H1 (cell line): Measurements from ENCODE around the gene IFITM10. TPM values are rescaled to one million over a fixed set of nuclear protein-coding genes. Genes with fewer than 3 reads are reported as not detected.

Experiments
- CTCF ChIA-PET: fragments of 300-600 bp; sonication (Branson Sonifier 250); formaldehyde crosslinking; loops from one replicate; lab custom pipeline; 2021; ENCODE audit not compliant: partially characterized antibody; lab: Charles Lee
- POLR2A ChIA-PET: fragments of 300-600 bp; sonication (Branson Sonifier 250); formaldehyde crosslinking; loops from one replicate; lab custom pipeline; 2021; ENCODE audit warnings: inconsistent platforms; ENCODE audit not compliant: partially characterized antibody; lab: Charles Lee
- DNase-seq, 2 experiments: peaks; one replicate each; pipeline versions ENCODE4 v3.0.0 to v3.0.0-alpha.2; 2010 to 2022; ENCODE audit warnings: low spot score in 2 of 2, low read depth in 1 of 2, mixed read lengths in 1 of 2
- FAIRE-seq: peaks from 2 replicates; lab custom pipeline; 2011; peaks lifted over from hg19 to GRCh38; lab: Jason Lieb, UNC
- H2AFZ ChIP-seq: 2 replicates; pipeline ENCODE4 v1.8.1; 2012; ENCODE audit warnings: low read length, inconsistent platforms
- H2AK5ac ChIP-seq: 2 replicates; pipeline ENCODE4 v1.6.1; 2013; ENCODE audit warnings: low read depth, low read length
- H2BK120ac ChIP-seq: replicated peaks from 2 replicates; pipeline ENCODE3; 2013; ENCODE audit warnings: low read depth, low read length, inconsistent platforms
- H2BK12ac ChIP-seq: 2 replicates; pipeline ENCODE4 v1.6.1; 2013; ENCODE audit warnings: low read depth, low read length
- H2BK15ac ChIP-seq: 2 replicates; pipeline ENCODE4 v1.6.1; 2013; ENCODE audit warnings: low read length
- H2BK20ac ChIP-seq: 2 replicates; pipeline ENCODE4 v1.6.1; 2013; ENCODE audit warnings: low read length
- H2BK5ac ChIP-seq: 2 replicates; pipeline ENCODE4 v1.6.1; 2013; ENCODE audit warnings: low read depth, low read length
- H3K14ac ChIP-seq: 2 replicates; pipeline ENCODE4 v1.6.1; 2013; ENCODE audit warnings: inconsistent platforms; ENCODE audit not compliant: insufficient read length
- H3K18ac ChIP-seq: 2 replicates; pipeline ENCODE4 v1.6.1; 2013; ENCODE audit warnings: low read length; ENCODE audit errors: extremely low read depth
- H3K23ac ChIP-seq: 2 replicates; pipeline ENCODE4 v1.6.1; 2013; ENCODE audit warnings: inconsistent platforms; ENCODE audit not compliant: insufficient read length
- H3K23me2 ChIP-seq: 2 replicates; pipeline ENCODE4 v1.6.1; 2013; ENCODE audit warnings: low read depth, low read length
- H3K27ac ChIP-seq: 2 replicates; pipeline ENCODE4 v1.6.1; 2011; ENCODE audit warnings: low read depth, low read length, inconsistent platforms
- H3K27me3 ChIP-seq, 4 experiments: replicated peaks in 1 of 4; 1 replicate in 1 of 4; 2 replicates in 3 of 4; pipeline versions ENCODE4 v1.6.1 to v1.8.1; 2011 to 2013; ENCODE audit warnings: low read length in 3 of 4, mild to moderate bottlenecking in 3 of 4, inconsistent platforms in 2 of 4, mixed read lengths in 2 of 4, moderate library complexity in 1 of 4; ENCODE audit not compliant: control insufficient read depth in 3 of 4, insufficient read depth in 3 of 4; ENCODE audit errors: extremely low read depth in 1 of 4
- H3K36me3 ChIP-seq, 4 experiments: 2 replicates each; pipeline versions ENCODE4 v1.6.1 to v1.8.1; 2011 to 2013; ENCODE audit warnings: mild to moderate bottlenecking in 4 of 4, low read length in 3 of 4, moderate library complexity in 2 of 4, control low read depth in 1 of 4, inconsistent platforms in 1 of 4; ENCODE audit not compliant: insufficient read depth in 4 of 4, control insufficient read depth in 2 of 4
- H3K4ac ChIP-seq: replicated peaks from 2 replicates; pipeline ENCODE3; 2013; ENCODE audit warnings: low read length, low read depth, mixed read lengths, inconsistent platforms; ENCODE audit not compliant: insufficient read length
- H3K4me1 ChIP-seq, 4 experiments: replicated peaks in 1 of 4; 1 replicate in 1 of 4; 2 replicates in 3 of 4; pipeline versions ENCODE4 v1.6.1 to v1.8.1; 2011 to 2013; ENCODE audit warnings: low read length in 3 of 4, inconsistent platforms in 2 of 4, mixed read lengths in 1 of 4; ENCODE audit not compliant: insufficient read depth in 4 of 4, control insufficient read depth in 3 of 4
- H3K4me2 ChIP-seq, 2 experiments: 2 replicates each; pipeline versions ENCODE4 v1.6.1 to v1.8.1; 2011 to 2013; ENCODE audit warnings: low read depth in 2 of 2, low read length in 2 of 2, control low read depth in 1 of 2, inconsistent platforms in 1 of 2, mild to moderate bottlenecking in 1 of 2; ENCODE audit not compliant: insufficient read depth in 1 of 2
- H3K4me3 ChIP-seq, 4 experiments: fragments of 200-600, 300-600 bp in 1 of 4; sonication (generic), shearing (Covaris generic), sonication (Bioruptor Twin) in 1 of 4; 2 replicates each; pipeline versions ENCODE4 v1.5.1 to v1.8.1; 2011 to 2016; ENCODE audit warnings: low read length in 4 of 4, low read depth in 3 of 4, control low read depth in 2 of 4, inconsistent platforms in 2 of 4, mild to moderate bottlenecking in 2 of 4, mixed read lengths in 1 of 4, moderate library complexity in 1 of 4; ENCODE audit not compliant: insufficient read depth in 2 of 4; ENCODE audit errors: extremely low read depth in 1 of 4
- H3K56ac ChIP-seq: replicated peaks from 2 replicates; pipeline ENCODE3; 2013; ENCODE audit warnings: low read depth, mild to moderate bottlenecking, mixed read lengths, low read length, inconsistent platforms; ENCODE audit not compliant: insufficient read length
- H3K79me1 ChIP-seq: 2 replicates; pipeline ENCODE4 v1.6.1; 2013; ENCODE audit warnings: low read depth, low read length, control low read depth
- H3K79me2 ChIP-seq, 2 experiments: 2 replicates each; pipeline versions ENCODE4 v1.6.1 to v1.8.1; 2012 to 2013; ENCODE audit warnings: low read length in 2 of 2, mild to moderate bottlenecking in 2 of 2, inconsistent platforms in 1 of 2; ENCODE audit not compliant: insufficient read depth in 2 of 2, control insufficient read depth in 1 of 2
- H3K9ac ChIP-seq, 4 experiments: replicated peaks in 1 of 4; 1 replicate in 1 of 4; 2 replicates in 3 of 4; pipeline versions ENCODE4 v1.6.1 to v1.8.1; 2011 to 2013; ENCODE audit warnings: low read depth in 3 of 4, low read length in 3 of 4, control low read depth in 2 of 4, mild to moderate bottlenecking in 2 of 4, moderate library complexity in 2 of 4, inconsistent platforms in 1 of 4; ENCODE audit errors: extremely low read depth in 1 of 4
- H3K9me3 ChIP-seq, 2 experiments: 2 replicates each; pipeline versions ENCODE4 v1.6.1 to v1.8.1; 2012 to 2013; ENCODE audit warnings: mild to moderate bottlenecking in 2 of 2, moderate library complexity in 2 of 2, control low read depth in 1 of 2, inconsistent platforms in 1 of 2, low read depth in 1 of 2, low read length in 1 of 2, mixed read lengths in 1 of 2; ENCODE audit not compliant: insufficient read depth in 2 of 2
- H4K20me1 ChIP-seq, 2 experiments: replicated peaks in 1 of 2; 2 replicates each; pipeline versions ENCODE3 to v1.8.1; 2011 to 2013; ENCODE audit warnings: inconsistent platforms in 2 of 2, low read length in 2 of 2, mild to moderate bottlenecking in 1 of 2; ENCODE audit not compliant: insufficient read depth in 2 of 2, control insufficient read depth in 1 of 2
- H4K5ac ChIP-seq: 2 replicates; pipeline ENCODE4 v1.6.1; 2013; ENCODE audit warnings: low read length, low read depth, mixed read lengths, inconsistent platforms; ENCODE audit not compliant: insufficient read length
- H4K8ac ChIP-seq: 2 replicates; pipeline ENCODE4 v1.8.0; 2013; ENCODE audit warnings: mild to moderate bottlenecking, moderate library complexity, low read length, inconsistent platforms; ENCODE audit not compliant: insufficient read depth; ENCODE audit errors: extremely low read depth
- H4K91ac ChIP-seq: replicated peaks from 2 replicates; pipeline ENCODE3; 2013; ENCODE audit warnings: low read length, mixed read lengths, inconsistent platforms; ENCODE audit not compliant: insufficient read length
- BCL11A ChIP-seq, 2 experiments: IDR thresholded peaks; one replicate each; pipeline ENCODE4 v1.6.1; 2011; ENCODE audit warnings: low read depth in 2 of 2, low read length in 2 of 2, mild to moderate bottlenecking in 2 of 2
- CTBP2 ChIP-seq: IDR thresholded peaks from 2 replicates; pipeline ENCODE4 v1.7.0; 2011; ENCODE audit warnings: borderline replicate concordance, mild to moderate bottlenecking, moderate library complexity, mixed read lengths, low read length; ENCODE audit not compliant: insufficient read depth, insufficient read length
- NANOG ChIP-seq: IDR thresholded peaks from 2 replicates; pipeline ENCODE4 v1.6.1; 2011; ENCODE audit warnings: low read length, low read depth, mild to moderate bottlenecking, inconsistent platforms; ENCODE audit not compliant: insufficient read depth, poor library complexity, severe bottlenecking
- NRF1 ChIP-seq: IDR thresholded peaks from 2 replicates; pipeline ENCODE4 v1.6.1; 2011; ENCODE audit warnings: mild to moderate bottlenecking, low read depth, low read length, improper control_type of control experiment
- RXRA ChIP-seq: IDR thresholded peaks from 2 replicates; pipeline ENCODE4 v1.6.1; 2011; ENCODE audit warnings: low read depth, mild to moderate bottlenecking, low read length, moderate library complexity; ENCODE audit not compliant: insufficient read depth
- WGBS, 2 experiments: shearing (Covaris generic) in 1 of 2; methylation state at CpG; one replicate each; pipeline versions ENCODE4 v1.1.6 to v1.1.7; 2013 to 2015; ENCODE audit warnings: low lambda C conversion rate in 2 of 2, mixed read lengths in 2 of 2, inconsistent platforms in 1 of 2, low coverage in 1 of 2, missing lambda C conversion rate in 1 of 2; ENCODE audit not compliant: insufficient replicate concordance in 2 of 2, insufficient coverage in 1 of 2, insufficient read length in 1 of 2; ENCODE audit errors: extremely low coverage in 1 of 2, missing lambda C conversion rate in 1 of 2; 5-methylcytosine and 5-hydroxymethylcytosine counted together
- polyA plus RNA-seq, 7 experiments: library from polyadenylated mRNA; depleted of rRNA in 3 of 7; stranded (reverse) in 5 of 7; unstranded in 2 of 7; fragments of >200 nt in 5 of 7; fragments of 200-250 nt in 2 of 7; gene quantifications; 1 replicate in 5 of 7; 2 replicates in 1 of 7; 4 replicates in 1 of 7; pipeline versions ENCODE4 v1.2.1 to v1.2.3, GENCODE V29; 2011 to 2013; ENCODE audit warnings: missing spikeins in 2 of 7, mixed read lengths in 2 of 7
- total RNA-seq: library from RNA; stranded (reverse); fragmentation: NEBNext Ultra II Directional; extraction: Animal tissue kit (Norgen Biotek cat#: 25700); gene quantifications from 2 replicates; pipeline ENCODE4 v1.2.1, GENCODE V29; 2021
- TF ChIP-seq, protein P1 (sequence below): IDR thresholded peaks from 2 replicates; pipeline ENCODE4 v1.6.1; 2012; ENCODE audit warnings: low read length, inconsistent platforms
- TF ChIP-seq, protein P2 (sequence below): IDR thresholded peaks from 2 replicates; pipeline ENCODE4 v1.6.1; 2012; ENCODE audit warnings: inconsistent platforms

Gene IFITM10
- total and polyA plus RNA-seq, 2 of the 8 experiments (the other 6 are each of a cell fraction or from before 2014, with no cell fraction given): 0.08 to 0.22 TPM

DNA sequence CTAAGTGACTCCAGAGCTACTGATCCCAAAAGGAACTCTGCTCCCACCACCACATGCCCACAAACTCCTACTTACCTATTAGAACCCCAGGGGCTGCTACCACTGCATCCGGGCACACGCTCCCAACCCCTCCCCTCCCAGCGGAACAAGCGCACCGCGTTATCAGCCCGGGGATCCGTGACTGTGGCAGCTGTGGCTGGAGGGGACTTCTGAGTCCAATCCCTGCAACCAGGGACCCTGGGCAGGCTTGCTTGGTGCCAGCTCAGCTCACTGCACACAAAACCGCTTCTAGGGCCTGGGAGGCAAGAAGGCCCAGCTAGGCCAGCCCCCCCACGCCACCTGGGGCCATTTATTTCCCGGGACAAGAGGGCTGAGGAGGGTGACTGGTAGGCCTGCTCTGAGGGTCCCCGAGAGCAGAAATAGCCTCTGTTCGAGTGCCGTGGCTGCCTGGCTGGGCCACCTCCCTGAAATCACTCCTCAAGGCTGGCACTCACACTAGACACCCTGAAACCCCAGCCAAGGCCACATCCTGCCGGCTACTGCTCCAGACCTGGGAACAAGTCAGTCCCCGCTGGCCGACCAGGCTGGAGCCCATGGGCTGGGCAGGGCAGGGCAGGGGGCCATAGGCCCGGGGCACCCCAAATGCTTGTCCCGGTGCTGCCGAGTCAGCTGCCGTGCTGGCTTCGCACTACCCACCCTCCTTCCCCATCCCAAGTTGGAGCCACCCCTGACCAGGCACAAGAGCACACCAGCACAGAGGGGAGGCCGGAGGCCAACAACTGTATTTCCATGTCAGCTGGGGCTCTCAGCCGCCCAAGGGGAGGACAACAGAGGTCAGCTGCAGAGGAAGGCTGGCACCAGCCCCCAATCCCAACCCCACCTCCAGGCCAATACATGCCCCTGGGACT is 1.9 kb upstream of the IFITM10 start:
- Histone ChIP-seq H4K8ac (no peak overlapping the region), H3K79me2 (no peaks in the 10 kb centered on the region)
- CTCF ChIA-PET: interaction anchor here (0.9 to 2.1 kb wide), 4 partner anchors 17 to 86 kb away, joined by 3 to 7 read pairs (median 3); partner anchors contain the start of gene TNNI2

More for the DNA sequence above, 1.9 kb upstream of the IFITM10 start:
- H3K4me3 ChIP-seq: no peak overlapping the region
- no peak overlapping the region for H3K56ac ChIP-seq
- no peak overlapping the region for H2BK15ac ChIP-seq
- no peak overlapping the region for H2BK5ac ChIP-seq
- no peak overlapping the region for H3K4me2 ChIP-seq
- POLR2A ChIA-PET: interaction anchor here (0.6 to 0.7 kb wide), 2 partner anchors 10 to 153 kb away, joined by 3 read pairs; no protein-coding TSS in a partner anchor
- H3K4ac ChIP-seq: no peak overlapping the region
- peaks cover 9% of the 10 kb centered on the region; the same call in 1 of the 2 replicates for H3K23me2 ChIP-seq
- H3K18ac ChIP-seq: no peak overlapping the region
- H3K14ac ChIP-seq: no peak overlapping the region
- H2AFZ ChIP-seq: no peak overlapping the region
- no peak overlapping the region for H4K91ac ChIP-seq
- peaks cover 0 to 16% (median 4%) of the 10 kb centered on the region in 4 experiments; a peak in 5 of 7 replicates for H3K4me1 ChIP-seq
- no peak overlapping the region for H2AK5ac ChIP-seq
- H4K20me1 ChIP-seq: peaks cover 8 to 11% of the 10 kb centered on the region in 2 experiments
- peaks cover 0 to 17% (median 4%) of the 10 kb centered on the region in 4 experiments; a peak in 3 of 8 replicates for H3K36me3 ChIP-seq
- 92% methylated on average over 24 of the region's 24 CpGs; no CpG with 5 or more reads in 1 of the 2 experiments for WGBS, 2 experiments
- H3K9ac ChIP-seq: no peak overlapping the region
- peaks cover 12 to 31% (median 27%) of the 10 kb centered on the region in 4 experiments; a peak in 6 of 7 replicates for H3K27me3 ChIP-seq
- H3K9me3 ChIP-seq: no peaks in the 10 kb centered on the region
- no peak overlapping the region for H2BK12ac ChIP-seq
- no peak overlapping the region for H3K23ac ChIP-seq
- H2BK120ac ChIP-seq: no peak overlapping the region
- DNase-seq: no peak
- H2BK20ac ChIP-seq: no peak overlapping the region
- TF ChIP-seq NANOG (no peak), BCL11A (IDR thresholded peaks at IDR 0.05; ENCODE audit: low read depth in 2 of 2, low read length in 2 of 2) (no peak), CTBP2 (no peak), NRF1 (no peak), RXRA (no peak)
- TF ChIP-seq, protein P1, sequence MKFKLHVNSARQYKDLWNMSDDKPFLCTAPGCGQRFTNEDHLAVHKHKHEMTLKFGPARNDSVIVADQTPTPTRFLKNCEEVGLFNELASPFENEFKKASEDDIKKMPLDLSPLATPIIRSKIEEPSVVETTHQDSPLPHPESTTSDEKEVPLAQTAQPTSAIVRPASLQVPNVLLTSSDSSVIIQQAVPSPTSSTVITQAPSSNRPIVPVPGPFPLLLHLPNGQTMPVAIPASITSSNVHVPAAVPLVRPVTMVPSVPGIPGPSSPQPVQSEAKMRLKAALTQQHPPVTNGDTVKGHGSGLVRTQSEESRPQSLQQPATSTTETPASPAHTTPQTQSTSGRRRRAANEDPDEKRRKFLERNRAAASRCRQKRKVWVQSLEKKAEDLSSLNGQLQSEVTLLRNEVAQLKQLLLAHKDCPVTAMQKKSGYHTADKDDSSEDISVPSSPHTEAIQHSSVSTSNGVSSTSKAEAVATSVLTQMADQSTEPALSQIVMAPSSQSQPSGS: no peak
- TF ChIP-seq, protein P2, sequence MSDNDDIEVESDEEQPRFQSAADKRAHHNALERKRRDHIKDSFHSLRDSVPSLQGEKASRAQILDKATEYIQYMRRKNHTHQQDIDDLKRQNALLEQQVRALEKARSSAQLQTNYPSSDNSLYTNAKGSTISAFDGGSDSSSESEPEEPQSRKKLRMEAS: no peak
- no peaks in the 10 kb centered on the region for H3K79me1 ChIP-seq
- FAIRE-seq: no peak
- no peak overlapping the region for H4K5ac ChIP-seq
- no peak overlapping the region for H3K27ac ChIP-seq
